ENCODE results near the gene ATP6AP1.
A peak's percentile ranks its signal among the peaks of the same experiment; 100 is the strongest.
"Not testable (repeated sequence)": the region's sequence is repeated elsewhere in the genome, so short reads cannot be mapped to it uniquely, and the experiment has no call there.

The ATP6AP1 gene

GRCh38 chrX:154428176-154429171, at the start of gene ATP6AP1:
ATP6AP1 (plus strand) TSS chrX:154428677; CDS start chrX:154428693, 16 bp downstream.
- DNase-seq (ENCODE audit: low read depth in 2 of 2) = peak; percentile 86 to 87

DNA sequence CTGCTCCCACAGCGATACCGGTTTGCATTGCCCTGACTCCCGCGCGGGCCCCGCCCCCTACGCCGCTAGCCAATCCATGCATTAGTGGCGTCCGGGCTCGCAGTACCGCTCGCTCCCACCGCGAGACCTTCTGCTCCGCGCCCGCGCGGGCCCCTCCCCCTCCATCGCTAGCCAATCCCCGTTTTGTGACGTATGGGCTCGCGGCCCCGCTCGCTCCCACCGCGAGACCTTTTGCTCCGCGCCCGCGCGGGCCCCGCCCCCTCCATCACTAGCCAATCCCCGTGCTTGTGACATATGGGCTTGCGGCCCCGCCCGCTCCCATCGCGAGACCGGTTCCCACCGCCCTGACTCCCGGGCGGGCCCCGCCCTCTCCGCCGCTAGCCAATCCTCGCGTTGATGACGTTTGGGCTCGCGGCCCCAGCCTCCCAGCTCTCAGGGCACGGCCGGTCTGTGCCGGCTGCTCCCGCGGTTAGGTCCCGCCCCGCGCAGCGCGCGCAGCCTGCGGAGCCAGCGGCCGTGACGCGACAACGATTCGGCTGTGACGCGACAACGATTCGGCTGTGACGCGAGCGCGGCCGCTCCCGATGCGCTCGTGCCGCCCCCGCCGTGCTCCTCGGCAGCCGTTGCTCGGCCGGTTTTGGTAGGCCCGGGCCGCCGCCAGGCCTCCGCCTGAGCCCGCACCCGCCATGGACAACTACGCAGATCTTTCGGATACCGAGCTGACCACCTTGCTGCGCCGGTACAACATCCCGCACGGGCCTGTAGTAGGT, 49.5 kb upstream of the ATP6AP1 start, which contains the start of gene EMD:
EMD (plus strand) TSS at position 497 of the 770 bp plus-strand sequence; CDS start at position 687, 190 bp downstream.
- DNase-seq (ENCODE audit: low read depth in 2 of 2) = peak; percentile 94 to 95

- DNase-seq (ENCODE audit: low read depth in 2 of 2) = no peak
Measured at GRCh38 chrX:154379569-154379951, 48.9 kb upstream of the ATP6AP1 start.

- no peak for DNase-seq (ENCODE audit: low read depth in 2 of 2)
Measured at GRCh38 chrX:154380153-154380552, 48.3 kb upstream of the ATP6AP1 start.

- DNase-seq (ENCODE audit: low read depth in 2 of 2) = no peak
Measured at GRCh38 chrX:154380787-154381186, 47.7 kb upstream of the ATP6AP1 start.

DNA sequence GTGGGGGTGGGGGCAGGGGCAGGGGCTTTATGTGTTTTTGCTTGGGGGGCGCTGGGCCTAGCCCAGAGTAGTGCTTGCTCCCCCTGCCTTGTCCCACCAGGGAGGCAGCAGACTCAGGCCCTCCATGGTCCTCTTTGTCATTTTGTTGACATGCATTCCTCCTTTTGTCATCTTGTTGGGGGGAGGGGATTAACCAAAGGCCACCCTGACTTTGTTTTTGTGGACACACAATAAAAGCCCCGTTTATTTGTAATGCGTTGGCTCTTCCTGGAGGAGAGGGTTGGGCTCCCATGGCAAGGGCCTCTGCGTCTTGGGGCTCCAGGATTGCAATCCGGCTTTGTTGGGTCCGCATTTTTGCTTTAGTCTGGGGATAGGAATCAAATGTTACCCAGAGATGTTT, 47.2 kb upstream of the ATP6AP1 start:
- DNase-seq (ENCODE audit: low read depth in 2 of 2) = no peak

DNA sequence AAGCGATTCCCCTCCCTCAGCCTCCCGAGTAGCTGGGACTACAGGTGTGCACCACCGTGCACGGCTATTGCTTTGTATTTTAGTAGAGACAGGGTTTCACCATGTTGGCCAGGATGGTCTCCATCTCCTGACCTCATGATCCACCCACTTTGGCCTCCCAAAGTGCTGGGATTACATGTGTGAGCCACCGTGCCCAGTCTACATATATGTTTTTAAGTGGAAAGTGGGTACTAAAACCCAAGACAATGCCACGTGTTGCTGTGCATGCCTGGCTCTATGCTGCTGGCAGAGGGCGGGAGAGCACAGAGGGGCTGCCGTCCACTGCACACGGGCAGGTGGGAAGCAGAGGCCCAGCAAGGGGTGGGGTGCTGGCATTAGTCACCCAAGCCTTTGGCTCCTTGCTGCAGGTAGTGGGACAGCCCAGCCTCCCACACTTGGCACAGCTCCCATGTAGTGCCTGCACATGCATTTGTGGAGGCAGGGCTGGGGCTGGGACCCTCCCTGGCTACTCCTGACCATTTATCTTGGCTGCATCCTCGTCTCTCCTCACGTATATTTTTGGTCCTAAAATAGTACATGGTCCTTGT, 45.9 kb upstream of the ATP6AP1 start:
- no peak for DNase-seq (ENCODE audit: low read depth in 2 of 2)

DNA sequence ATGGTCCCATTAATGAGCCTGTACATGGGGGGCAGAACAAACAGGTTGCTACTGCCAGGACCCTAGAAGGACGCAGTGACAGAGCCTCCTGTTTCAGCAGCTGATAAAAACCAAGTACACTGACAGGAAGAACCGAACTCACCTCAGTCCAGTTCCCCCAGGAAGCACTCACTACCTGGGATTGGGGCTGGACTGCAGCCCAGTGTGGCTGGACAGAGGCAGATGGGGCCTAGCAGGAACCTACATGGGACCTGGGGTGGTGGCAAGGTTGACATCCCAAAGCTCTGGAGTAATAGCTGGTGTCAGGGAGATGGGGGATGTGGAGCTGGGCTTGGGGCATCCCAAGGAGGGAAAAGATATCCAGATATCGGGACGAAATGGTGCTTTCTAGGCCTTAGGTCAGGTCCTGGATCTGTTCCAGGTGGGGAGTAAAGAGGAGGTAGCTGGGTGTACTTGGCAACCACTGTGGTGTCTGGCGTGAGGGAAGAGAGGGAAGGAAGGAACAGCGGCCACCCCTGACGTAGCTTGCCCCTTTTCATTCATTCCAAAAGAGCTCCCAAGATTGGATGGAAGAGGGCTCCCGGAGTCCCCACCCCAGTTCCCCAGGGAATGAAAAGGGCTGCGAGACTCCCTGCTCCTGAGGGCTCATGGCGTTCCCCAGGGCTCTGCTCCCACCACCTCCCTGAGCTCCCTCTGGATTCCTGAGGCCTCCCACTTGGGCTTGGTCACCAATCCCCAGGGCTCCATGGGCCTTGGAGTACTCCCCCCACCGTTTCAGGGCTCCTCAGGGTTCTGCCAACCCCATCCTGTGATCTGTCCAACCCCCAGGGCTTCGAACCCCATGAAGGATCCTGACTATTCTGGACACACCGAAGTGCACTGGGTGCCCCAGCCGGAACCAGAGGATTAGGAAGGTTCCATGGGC, 44.9 kb upstream of the ATP6AP1 start:
- DNase-seq (ENCODE audit: low read depth in 2 of 2) = no peak

DNA sequence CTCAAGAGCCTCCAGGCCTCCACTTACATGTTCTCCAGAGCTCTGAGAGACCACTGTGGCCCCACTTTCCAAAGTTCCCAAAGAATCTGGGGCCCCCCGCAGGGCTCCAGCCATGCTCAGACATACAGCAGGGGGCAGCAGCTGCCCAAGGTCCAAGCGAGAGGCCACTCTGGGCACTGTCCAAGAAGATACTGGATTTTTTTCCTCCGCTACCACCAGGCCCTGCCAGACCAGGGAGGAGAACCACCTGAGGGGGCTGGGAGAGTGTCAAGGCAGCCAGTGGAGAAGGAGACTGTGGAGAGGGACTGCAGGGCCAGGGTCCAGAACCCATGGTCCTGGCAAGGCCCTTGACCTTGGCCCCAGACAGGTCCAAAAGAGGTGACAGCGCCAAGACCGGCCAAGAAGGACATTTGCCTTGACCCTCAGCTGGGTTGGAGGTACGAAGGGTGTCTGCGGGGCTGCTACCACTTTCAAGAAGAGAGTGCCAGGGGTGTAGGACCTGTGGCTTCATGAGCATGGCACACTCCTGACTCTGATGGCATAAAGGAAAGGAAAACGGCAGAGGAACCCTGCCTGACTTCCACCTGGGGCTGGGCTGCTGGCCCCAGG, 44.1 kb upstream of the ATP6AP1 start:
- DNase-seq (ENCODE audit: low read depth in 2 of 2) = no peak

- DNase-seq (ENCODE audit: low read depth in 2 of 2) = not testable (repeated sequence)
Measured at GRCh38 chrX:154388094-154388493, 40.4 kb upstream of the ATP6AP1 start.

- DNase-seq (ENCODE audit: low read depth in 2 of 2) = not testable (repeated sequence)
Measured at GRCh38 chrX:154388649-154389048, 39.8 kb upstream of the ATP6AP1 start.

- not testable (repeated sequence) for DNase-seq (ENCODE audit: low read depth in 2 of 2)
Measured at GRCh38 chrX:154389812-154390747, 38.4 kb upstream of the ATP6AP1 start.

DNA sequence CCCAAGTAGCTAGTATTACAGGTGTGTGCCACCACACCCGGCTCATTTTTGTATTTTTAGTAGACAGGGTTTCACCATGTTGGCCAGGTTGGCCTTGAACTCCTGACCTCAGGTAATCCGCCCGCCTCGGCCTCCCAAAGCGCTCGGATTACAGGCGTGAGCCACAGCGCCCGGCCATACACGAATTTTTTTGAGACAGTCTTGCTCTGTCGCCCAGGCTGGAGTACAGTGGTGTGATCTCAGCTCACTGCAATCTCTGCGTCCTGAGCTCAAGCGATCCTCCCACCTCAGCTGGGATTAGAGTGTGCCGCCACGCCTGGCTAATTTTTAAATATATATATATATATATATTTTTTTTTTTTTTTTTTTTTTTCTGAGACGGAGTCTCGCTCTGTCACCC, 32.1 kb upstream of the ATP6AP1 start:
- not testable (repeated sequence) for DNase-seq (ENCODE audit: low read depth in 2 of 2)

GRCh38 chrX:154396973-154397887, 31.2 kb upstream of the ATP6AP1 start:
- no peak for DNase-seq (ENCODE audit: low read depth in 2 of 2)

DNA sequence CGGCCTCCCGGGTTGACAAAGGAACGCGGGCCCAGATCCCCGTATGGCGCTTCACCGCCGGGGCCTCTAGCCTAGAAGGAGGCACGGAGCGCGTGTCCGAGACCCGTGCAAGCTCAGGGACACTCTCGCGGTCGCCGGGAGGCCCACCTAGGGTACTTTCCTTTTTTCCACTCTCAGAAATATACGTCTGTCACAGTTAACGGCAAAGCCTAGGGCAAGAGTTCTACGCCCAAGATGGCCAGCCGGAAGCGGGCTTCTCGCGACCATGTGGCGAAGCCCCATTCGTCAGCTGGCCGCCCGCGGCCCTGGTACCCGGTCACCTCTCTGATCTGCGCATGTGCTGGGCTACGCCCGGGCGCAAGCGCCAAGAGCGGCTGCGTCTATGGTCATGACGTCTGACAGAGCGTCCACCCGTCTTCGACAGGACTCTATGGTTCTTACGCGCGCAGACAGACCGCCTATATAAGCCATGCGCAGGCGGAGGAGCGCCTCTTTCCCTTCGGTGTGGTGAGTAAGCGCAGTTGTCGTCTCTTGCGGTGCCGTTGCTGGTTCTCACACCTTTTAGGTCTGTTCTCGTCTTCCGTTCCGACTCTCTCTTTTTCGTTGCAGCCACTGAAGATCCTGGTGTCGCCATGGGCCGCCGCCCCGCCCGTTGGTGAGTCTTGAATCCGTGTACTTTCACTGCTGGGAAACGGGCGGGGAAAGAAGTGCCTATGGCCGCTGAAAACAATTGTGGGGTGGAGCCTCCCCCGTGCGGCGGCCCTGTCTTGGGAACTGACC, 30.4 kb upstream of the ATP6AP1 start, which contains the start of gene RPL10:
RPL10 (plus strand) TSS at position 490 of the 780 bp plus-strand sequence; CDS start at position 633, 143 bp downstream.
- DNase-seq (ENCODE audit: low read depth in 2 of 2) = peak; percentile 92 to 93

DNA sequence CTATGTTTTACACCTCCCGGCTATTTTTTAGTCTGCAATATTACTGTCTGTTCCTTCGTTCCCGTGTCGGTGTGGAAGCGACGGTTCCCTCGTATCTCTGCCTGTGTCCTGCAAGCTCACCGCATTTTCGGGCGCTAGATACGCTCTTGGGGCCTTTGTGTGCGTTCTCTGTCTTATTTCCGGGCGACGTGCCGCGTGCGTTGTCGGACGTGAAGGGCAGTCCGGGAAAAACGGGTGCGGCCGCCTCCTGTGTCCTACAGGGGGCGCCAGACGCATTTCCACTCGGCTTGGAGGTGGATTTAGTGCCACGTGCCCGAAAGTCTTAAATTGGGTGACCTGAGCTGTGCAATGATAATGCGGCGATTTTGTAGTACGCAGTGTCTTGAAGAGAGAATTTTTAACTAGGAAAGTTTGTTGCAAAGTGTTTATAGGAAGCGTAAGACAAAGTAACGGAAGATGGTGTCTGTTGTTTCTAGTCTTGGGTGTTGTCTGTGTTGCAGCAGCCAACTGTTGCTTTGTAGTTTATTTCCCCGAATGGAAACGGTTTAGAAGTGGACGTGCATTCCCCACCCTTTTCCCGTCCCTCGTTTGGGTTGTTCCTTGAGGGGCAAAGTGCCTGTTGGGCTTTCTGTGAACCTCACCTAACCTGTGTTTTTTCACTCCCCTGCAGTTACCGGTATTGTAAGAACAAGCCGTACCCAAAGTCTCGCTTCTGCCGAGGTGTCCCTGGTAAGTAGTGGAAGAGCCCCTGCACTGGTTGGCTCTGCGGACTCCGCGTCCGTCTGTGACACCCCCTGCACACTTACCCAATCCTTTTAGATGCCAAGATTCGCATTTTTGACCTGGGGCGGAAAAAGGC, 29.6 kb upstream of the ATP6AP1 start:
- peak in 1 of 2 experiments; percentile 56 for DNase-seq (ENCODE audit: low read depth in 2 of 2)

All from fibroblast of skin of left quadriceps (primary cell).